ENCODE data around the gene ASTN2.

GRCh38 chr9:117375956-117376355 is 38.9 kb downstream of the ASTN2 start:
- no peak for TF ChIP-seq CEBPB (IDR thresholded peaks at IDR 0.05; ENCODE audit: borderline replicate concordance in 1 of 2, low read depth in 2 of 2, low read length in 2 of 2)
- TF ChIP-seq SMAD1 (IDR thresholded peaks at IDR 0.05; ENCODE audit: low read depth, partially characterized antibody), result no peak
- no peak for TF ChIP-seq PAX8 (IDR thresholded peaks at IDR 0.05)
- TF ChIP-seq POLR2A (IDR thresholded peaks at IDR 0.05; ENCODE audit: low read depth, low read length), result no peak
- no peak for TF ChIP-seq ATF3 (IDR thresholded peaks at IDR 0.05; ENCODE audit: borderline replicate concordance, extremely low read depth, low read depth, low read length)
- no peak for TF ChIP-seq CTCF (IDR thresholded peaks at IDR 0.05 in 2 of 3, conservative IDR thresholded peaks at IDR 0.05 in 1 of 3; ENCODE audit: control insufficient read depth in 2 of 3, extremely low read depth in 1 of 3, insufficient read depth in 1 of 3, low read depth in 3 of 3, low read length in 3 of 3)
- no peak for TF ChIP-seq TAF1 (IDR thresholded peaks at IDR 0.05; ENCODE audit: borderline replicate concordance, low read depth, low read length)
- TF ChIP-seq GABPA (IDR thresholded peaks at IDR 0.05; ENCODE audit: low read depth), result no peak
- TF ChIP-seq ZNF24 (IDR thresholded peaks at IDR 0.05), result no peak
- TF ChIP-seq DPF2 (IDR thresholded peaks at IDR 0.05), result no peak
